ENCODE data around the gene JOSD1.

GRCh38 chr22:38715176-38715764 lies 14.5 kb upstream of the JOSD1 start:
- TF ChIP-seq, protein P1, sequence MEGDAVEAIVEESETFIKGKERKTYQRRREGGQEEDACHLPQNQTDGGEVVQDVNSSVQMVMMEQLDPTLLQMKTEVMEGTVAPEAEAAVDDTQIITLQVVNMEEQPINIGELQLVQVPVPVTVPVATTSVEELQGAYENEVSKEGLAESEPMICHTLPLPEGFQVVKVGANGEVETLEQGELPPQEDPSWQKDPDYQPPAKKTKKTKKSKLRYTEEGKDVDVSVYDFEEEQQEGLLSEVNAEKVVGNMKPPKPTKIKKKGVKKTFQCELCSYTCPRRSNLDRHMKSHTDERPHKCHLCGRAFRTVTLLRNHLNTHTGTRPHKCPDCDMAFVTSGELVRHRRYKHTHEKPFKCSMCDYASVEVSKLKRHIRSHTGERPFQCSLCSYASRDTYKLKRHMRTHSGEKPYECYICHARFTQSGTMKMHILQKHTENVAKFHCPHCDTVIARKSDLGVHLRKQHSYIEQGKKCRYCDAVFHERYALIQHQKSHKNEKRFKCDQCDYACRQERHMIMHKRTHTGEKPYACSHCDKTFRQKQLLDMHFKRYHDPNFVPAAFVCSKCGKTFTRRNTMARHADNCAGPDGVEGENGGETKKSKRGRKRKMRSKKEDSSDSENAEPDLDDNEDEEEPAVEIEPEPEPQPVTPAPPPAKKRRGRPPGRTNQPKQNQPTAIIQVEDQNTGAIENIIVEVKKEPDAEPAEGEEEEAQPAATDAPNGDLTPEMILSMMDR (conservative IDR thresholded peaks at IDR 0.05 in 1 of 2, IDR thresholded peaks at IDR 0.05 in 1 of 2; ENCODE audit: low read depth in 1 of 2, low read length in 2 of 2) = no peak
- no peak for TF ChIP-seq EZH2 (IDR thresholded peaks at IDR 0.05; ENCODE audit: low read length, missing control alignments)
